Body of pancreas (tissue), 2 donors: Measurements from ENCODE around the gene SFTPB. TPM values are rescaled to one million over a fixed set of nuclear protein-coding genes. Genes with fewer than 3 reads are reported as not detected.

Experiments used
- total RNA-seq, 2 donors: library from RNA; depleted of rRNA; stranded (reverse); fragments of >200 nt; gene quantifications; one replicate each; pipeline ENCODE4 v1.1.0, GENCODE V29; 2016

SFTPB gene
- total RNA-seq, 2 donors from 2014 or later: not detected

Other genes starting within 250 kb of the SFTPB start
- gene SH2D6, start 249.5 kb downstream of the SFTPB start, total RNA-seq: 10 to 100 TPM in 1 of 2 donors, under 1 TPM in 1; 0.26 to 15.5 TPM
- 100 to 1,000 TPM; 388 to 576 TPM for gene MAT2A, start 129.0 kb downstream of the SFTPB start, total RNA-seq
- 10 to 100 TPM; 35.5 to 48.1 TPM for gene GGCX, start 106.7 kb downstream of the SFTPB start, total RNA-seq
- 100 to 1,000 TPM in 1 of 2 donors, 10 to 100 TPM in 1; 39.6 to 111 TPM for gene VAMP8, start 90.6 kb downstream of the SFTPB start, total RNA-seq
- gene VAMP5, start 83.8 kb downstream of the SFTPB start, total RNA-seq: 10 to 100 TPM in 1 of 2 donors, 1 to 10 TPM in 1; 3.0 to 10.4 TPM
- gene RNF181, start 72.5 kb downstream of the SFTPB start, total RNA-seq: 10 to 100 TPM; 54.4 to 89.5 TPM
- 10 to 100 TPM; 23.1 to 24.4 TPM for gene TMEM150A, start 65.5 kb downstream of the SFTPB start, total RNA-seq
- 10 to 100 TPM in 1 of 2 donors, 1 to 10 TPM in 1; 9.9 to 14.5 TPM for gene C2orf68, start 56.1 kb downstream of the SFTPB start, total RNA-seq
- gene USP39, start 52.0 kb downstream of the SFTPB start, total RNA-seq: 100 to 1,000 TPM in 1 of 2 donors, 10 to 100 TPM in 1; 21.3 to 142 TPM
- gene GNLY, start 26.2 kb upstream of the SFTPB start, total RNA-seq: 1 to 10 TPM in 1 of 2 donors, not detected in 1; 5.6 TPM
- gene ATOH8, start 85.8 kb upstream of the SFTPB start, total RNA-seq: 10 to 100 TPM; 12.9 to 14.5 TPM
- gene ST3GAL5, start 220.8 kb upstream of the SFTPB start, total RNA-seq: 10 to 100 TPM in 1 of 2 donors, 1 to 10 TPM in 1; 8.6 to 18.8 TPM